ENCODE measurements around the gene NAA10. TPM values are rescaled to one million over a fixed set of nuclear protein-coding genes. Genes with fewer than 3 reads are reported as not detected.

The NAA10 gene
- total RNA-seq, 1 experiment from 2014 or later, result 85.7 TPM

DNA sequence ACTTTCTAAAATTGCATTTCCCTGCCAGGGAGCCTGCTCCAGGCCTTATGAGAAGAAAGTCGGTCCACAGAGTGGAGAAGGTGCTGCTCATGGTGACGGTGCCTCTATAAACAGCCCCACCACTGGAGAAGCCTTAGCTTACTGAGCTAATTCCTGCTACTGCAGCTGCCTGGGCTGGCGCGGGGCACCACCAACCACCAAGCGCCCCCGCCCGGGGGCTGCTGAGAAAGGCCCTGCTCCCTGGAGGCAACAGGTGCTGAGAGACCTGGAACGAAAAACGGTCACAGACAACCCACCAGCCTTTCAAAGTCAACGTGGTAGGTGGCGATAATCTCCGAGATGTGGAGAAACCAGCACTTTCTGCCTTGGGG, 33.9 kb upstream of the NAA10 start:
- no peak for DNase-seq (ENCODE audit: low read depth, low spot score)
- in situ Hi-C loops (cut with HindIII; ENCODE audit: low pct_unique_long_range_greater_than_20kb, low sequenced_read_pairs), result no loop called here

DNA sequence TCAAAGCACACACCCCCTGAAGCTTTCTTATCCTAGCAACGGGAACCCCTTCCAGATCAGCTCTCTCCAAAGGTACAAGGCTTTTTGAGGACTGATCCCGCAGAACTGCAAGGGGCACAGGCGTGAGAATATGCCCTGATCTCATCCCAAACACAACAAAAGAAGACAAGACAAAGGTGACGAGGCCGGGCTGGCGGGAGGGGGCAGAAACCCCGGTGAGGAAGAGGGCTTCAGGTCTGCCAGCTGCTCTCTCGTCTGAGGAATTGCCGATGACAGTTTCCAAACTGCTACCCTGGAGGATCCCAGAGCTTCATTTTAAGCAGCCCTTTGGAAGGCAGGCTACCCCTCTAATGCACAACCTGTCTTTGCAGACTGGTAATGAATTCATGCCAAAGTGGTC, 33.4 kb upstream of the NAA10 start:
- in situ Hi-C loops (cut with HindIII; ENCODE audit: low pct_unique_long_range_greater_than_20kb, low sequenced_read_pairs), result no loop called here
- DNase-seq (ENCODE audit: low read depth, low spot score), result no peak

DNA sequence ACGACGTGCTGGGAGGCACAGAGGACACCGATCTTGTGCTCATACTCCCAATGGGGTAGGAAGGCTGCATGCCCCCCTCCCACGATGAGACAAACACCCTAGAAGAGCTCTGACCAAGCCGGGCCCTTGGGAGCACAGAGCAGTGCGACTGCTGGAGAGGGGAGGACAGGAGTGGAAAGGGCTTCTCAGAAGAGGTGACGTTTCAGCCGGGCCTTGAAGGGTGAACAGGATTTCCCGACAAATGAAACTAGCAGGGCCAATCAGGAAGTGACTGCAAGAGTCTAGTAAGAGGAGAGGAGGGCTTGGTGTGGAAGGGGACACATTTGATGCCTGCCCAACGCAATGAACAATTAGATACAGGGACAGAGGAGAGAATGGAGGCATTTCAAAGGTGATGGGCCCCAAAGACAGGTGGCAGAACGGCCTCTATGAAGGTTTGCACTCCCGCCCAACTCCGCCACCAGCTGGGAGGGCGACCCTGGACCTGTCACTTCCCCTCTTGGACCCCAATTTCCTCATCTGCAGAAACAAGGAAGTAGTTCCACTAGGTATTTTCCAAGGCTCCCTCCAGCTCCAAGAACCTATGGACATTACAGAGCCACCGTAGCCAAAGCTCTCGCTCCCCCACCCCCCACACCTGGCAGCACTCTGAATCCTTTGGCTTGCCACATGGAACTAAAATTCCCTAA, 32.8 kb upstream of the NAA10 start:
- in situ Hi-C loops (cut with HindIII; ENCODE audit: low pct_unique_long_range_greater_than_20kb, low sequenced_read_pairs), result no loop called here
- no peak for DNase-seq (ENCODE audit: low read depth, low spot score)

- in situ Hi-C loops (cut with HindIII; ENCODE audit: low pct_unique_long_range_greater_than_20kb, low sequenced_read_pairs), result no loop called here
- no peak for DNase-seq (ENCODE audit: low read depth, low spot score)
Measured at GRCh38 chrX:153966841-153967535, 32.2 kb upstream of the NAA10 start.

GRCh38 chrX:153966283-153966688, 31.4 kb upstream of the NAA10 start:
- in situ Hi-C loops (cut with HindIII; ENCODE audit: low pct_unique_long_range_greater_than_20kb, low sequenced_read_pairs), result no loop called here
- no peak for DNase-seq (ENCODE audit: low read depth, low spot score)

GRCh38 chrX:153965406-153965805, 30.6 kb upstream of the NAA10 start:
- DNase-seq (ENCODE audit: low read depth, low spot score), result no peak
- in situ Hi-C loops (cut with HindIII; ENCODE audit: low pct_unique_long_range_greater_than_20kb, low sequenced_read_pairs), result no loop called here

GRCh38 chrX:153964105-153964504, 29.3 kb upstream of the NAA10 start:
- in situ Hi-C loops (cut with HindIII; ENCODE audit: low pct_unique_long_range_greater_than_20kb, low sequenced_read_pairs), result no loop called here

GRCh38 chrX:153963546-153963945, 28.7 kb upstream of the NAA10 start:
- in situ Hi-C loops (cut with HindIII; ENCODE audit: low pct_unique_long_range_greater_than_20kb, low sequenced_read_pairs), result no loop called here
- no peak for DNase-seq (ENCODE audit: low read depth, low spot score)

More at GRCh38 chrX:153964105-153964504, 29.3 kb upstream of the NAA10 start:
- DNase-seq (ENCODE audit: low read depth, low spot score), result no peak

DNA sequence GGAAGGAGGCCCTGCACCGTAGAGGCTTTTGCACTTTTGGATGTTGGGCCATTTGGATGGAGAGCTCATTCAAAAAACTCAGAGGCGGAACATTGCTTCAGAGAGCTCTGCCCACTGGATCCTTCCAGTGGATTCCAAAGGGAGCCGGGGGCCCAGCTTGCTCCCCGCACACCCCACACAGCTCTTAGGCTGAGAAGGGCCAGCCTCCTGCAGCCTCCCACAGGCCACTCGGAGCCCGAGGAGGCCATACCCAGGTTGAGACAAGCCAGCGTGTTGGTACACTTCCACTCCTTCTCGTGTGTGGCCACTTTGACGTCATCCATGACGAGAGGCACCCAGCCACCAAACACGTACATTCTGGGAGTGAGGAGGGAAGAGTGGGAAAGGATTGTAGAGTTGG, 26.5 kb upstream of the NAA10 start:
- in situ Hi-C loops (cut with HindIII; ENCODE audit: low pct_unique_long_range_greater_than_20kb, low sequenced_read_pairs), result no loop called here
- DNase-seq (ENCODE audit: low read depth, low spot score), result no peak

DNA sequence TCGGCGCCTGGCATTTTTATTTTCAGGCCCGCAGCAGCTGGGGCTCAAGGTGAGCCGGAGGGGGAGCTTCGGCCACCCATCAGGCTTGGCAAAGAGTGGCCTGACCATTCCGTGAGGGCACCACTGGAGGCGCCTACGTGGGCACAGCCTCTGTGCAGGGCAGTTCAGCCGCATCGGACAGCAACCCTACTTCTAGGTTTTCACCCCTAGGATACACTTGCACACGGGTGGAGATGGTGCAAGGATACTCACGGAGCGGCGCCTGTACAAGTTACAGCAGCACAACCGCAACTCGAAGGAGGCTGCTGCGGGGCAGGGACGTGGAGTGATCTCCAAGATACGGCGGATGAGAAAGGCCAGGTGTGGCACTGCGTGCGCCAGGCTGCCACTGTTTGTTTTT, 25.9 kb upstream of the NAA10 start:
- DNase-seq (ENCODE audit: low read depth, low spot score), result no peak

DNA sequence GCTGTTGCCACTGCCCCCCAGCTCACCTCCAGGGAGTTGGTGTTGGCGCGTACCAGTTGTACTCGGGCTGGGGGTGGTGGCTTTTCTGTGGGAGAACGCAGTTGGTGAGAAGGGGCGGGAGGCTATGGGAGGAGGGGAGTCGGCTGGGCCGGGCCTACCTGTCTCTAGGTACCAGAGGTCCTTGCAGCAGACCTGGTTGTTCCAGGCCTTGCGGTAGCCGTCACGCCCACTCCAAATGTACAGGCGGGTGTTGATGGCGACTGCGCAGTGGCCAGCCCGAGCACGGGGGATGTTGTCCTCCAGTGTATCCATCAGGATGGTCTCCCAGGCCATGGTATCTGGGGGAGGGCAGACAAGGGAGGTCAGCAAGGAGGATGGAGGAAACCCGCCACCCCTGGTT, 25.2 kb upstream of the NAA10 start:
- in situ Hi-C loops (cut with HindIII; ENCODE audit: low pct_unique_long_range_greater_than_20kb, low sequenced_read_pairs), result no loop called here
- DNase-seq (ENCODE audit: low read depth, low spot score), result no peak

More for the DNA sequence above, 25.9 kb upstream of the NAA10 start:
- in situ Hi-C loops (cut with HindIII; ENCODE audit: low pct_unique_long_range_greater_than_20kb, low sequenced_read_pairs), result no loop called here

DNA sequence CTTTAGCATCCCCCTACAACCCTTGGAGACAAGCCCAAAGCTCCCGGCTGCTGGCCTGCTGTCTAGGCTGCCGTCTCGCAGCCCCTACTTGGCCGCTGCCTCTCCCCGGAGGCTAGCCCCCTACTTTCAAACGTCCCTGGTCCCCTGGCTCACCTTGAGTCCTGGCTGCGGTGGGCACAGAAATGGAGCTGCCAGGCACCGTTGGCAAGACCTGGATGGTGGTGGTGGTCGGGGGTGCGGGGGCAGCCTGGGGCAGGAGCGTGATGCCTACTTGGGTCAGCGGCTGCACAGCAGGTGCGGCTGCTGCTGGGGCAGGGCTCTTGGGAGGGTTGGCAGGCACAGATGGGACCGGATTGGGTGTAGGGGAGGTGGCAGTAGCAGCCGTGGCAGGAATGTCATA, 24.8 kb upstream of the NAA10 start:
- in situ Hi-C loops (cut with HindIII; ENCODE audit: low pct_unique_long_range_greater_than_20kb, low sequenced_read_pairs), result no loop called here
- DNase-seq (ENCODE audit: low read depth, low spot score), result no peak

DNA sequence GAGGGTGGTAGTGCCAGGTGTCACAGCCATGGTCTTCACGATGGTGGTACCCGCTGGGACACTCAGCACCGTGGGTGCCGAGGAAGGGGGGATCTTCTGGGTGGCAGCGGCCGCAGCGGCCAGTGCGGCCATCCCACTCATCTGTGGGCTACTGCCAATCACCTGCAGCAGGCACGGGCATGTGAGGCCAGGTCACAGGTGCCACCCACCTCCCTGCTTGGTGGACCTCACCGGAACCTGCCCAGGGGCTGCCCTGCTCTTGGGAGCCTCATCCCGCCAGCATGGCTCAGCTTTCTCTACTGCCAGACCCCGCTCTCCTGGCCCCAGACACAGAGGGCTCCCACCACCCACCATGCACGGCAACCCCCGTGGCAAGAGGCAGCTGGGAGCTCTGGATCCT, 23.8 kb upstream of the NAA10 start:
- DNase-seq (ENCODE audit: low read depth, low spot score), result no peak
- in situ Hi-C loops (cut with HindIII; ENCODE audit: low pct_unique_long_range_greater_than_20kb, low sequenced_read_pairs), result no loop called here

DNA sequence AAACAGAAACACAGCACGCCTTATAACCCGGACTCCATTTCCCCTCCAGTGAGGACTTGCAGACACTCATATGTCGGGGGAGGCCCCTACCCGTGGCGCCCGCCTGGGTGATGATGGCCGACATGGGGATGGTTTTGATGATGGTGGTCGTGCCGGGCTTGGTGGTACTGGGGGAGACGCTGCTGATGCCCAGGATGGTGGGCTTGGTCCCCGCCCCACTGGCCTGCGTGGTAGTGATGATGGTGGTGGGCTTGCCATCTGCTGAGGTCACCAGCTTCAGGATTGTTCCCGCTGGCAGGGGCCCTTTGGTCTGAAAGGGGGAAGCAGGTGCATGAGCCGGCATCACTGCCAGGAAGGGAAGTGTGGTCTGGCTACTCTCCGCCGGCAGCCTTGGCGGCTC, 22.4 kb upstream of the NAA10 start:
- in situ Hi-C loops (cut with HindIII; ENCODE audit: low pct_unique_long_range_greater_than_20kb, low sequenced_read_pairs), result no loop called here
- DNase-seq (ENCODE audit: low read depth, low spot score), result no peak

DNA sequence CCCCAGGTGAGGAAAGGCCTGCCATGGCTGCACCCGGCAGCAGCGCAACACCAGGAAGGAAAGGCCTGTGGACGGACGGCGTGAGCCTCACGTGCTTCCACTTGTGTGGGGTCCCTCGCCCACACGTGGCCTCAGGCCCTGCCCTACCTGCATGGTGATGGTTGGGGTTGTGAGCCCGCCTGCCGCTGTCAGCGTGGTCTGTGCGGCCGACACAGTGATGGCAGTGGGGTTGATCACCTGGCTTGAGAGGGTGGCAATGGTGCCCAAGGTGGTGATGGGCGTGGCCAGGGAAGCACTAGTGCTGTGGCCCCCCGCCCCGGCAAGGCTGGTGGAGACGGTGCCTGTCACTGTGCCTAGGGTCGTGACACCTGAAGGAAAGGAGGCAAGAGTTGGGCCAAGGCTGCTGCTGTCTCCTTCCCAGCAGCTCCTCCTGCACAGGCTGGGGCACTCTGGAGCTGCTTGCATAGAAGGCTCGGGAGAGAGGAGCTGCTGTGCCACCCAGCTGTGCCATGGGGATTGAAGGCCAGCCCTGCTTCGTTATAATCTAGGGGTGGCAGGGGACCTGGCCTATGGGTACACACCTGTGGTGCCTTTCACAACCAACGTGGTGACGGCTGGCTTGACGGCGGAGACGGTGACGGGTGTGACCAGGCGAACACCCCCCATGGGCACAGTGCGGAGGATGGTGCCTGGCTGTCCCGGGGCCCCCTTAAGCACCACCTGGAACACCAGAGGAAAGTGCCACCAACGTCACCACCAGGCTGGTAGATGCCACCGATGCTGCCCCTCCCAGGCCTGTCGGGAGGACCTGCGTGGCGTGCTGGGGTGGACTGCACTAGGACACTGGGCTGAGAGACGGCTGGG, 21.4 kb upstream of the NAA10 start:
- DNase-seq (ENCODE audit: low read depth, low spot score), result no peak
- in situ Hi-C loops (cut with HindIII; ENCODE audit: low pct_unique_long_range_greater_than_20kb, low sequenced_read_pairs), result no loop called here

- no peak for DNase-seq (ENCODE audit: low read depth, low spot score)
- in situ Hi-C loops (cut with HindIII; ENCODE audit: low pct_unique_long_range_greater_than_20kb, low sequenced_read_pairs), result no loop called here
Measured at GRCh38 chrX:153955228-153955732, 20.4 kb upstream of the NAA10 start.

DNA sequence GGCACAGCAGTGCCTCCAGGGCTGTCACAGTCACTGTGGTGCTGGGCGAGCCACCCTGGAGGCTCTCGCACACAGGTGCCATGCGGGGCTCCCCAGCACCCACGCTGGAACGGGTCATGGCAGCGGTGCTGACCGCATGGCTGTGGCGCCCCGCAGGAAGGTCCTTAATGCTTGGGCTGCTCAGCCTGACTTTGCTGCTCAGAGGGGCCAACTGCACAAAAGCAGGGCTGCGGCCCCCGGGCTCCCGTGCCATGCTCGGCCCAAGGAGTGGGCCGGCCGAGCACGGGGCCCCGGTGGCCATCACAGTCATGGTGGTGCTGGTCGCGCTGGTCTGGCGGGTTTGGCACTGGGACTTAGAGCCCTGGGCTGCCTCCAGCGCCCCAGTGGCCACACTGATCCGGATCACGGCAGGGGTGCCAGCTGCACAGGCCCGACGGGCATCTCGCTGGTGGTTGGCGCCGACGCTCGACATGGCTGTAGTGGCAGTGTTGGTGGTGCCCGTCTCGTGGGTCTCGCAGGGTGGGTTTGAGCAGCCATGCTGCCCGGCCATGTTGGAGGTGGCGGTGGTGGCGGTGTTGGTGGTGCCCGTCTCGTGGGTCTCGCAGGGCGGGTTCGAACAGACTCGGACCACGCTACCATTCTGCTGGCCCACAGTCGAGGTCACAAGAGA, 19.9 kb upstream of the NAA10 start:
- DNase-seq (ENCODE audit: low read depth, low spot score), result no peak
- in situ Hi-C loops (cut with HindIII; ENCODE audit: low pct_unique_long_range_greater_than_20kb, low sequenced_read_pairs), result no loop called here

Measured in SK-MEL-5 (cell line).